HG02938 (cell line): ENCODE data around the gene PPM1J.

Experiments used
- ATAC-seq: cut with Tn5 transposase; IDR thresholded peaks from one replicate; pipeline ENCODE4 v1.9.1; 2021; ENCODE audit warnings: mild to moderate bottlenecking, moderate library complexity; ENCODE audit not compliant: unreplicated experiment

Gene PPM1J

GRCh38 chr1:112688781-112689193 lies 26.3 kb downstream of the PPM1J start:
- ATAC-seq = no peak

DNA sequence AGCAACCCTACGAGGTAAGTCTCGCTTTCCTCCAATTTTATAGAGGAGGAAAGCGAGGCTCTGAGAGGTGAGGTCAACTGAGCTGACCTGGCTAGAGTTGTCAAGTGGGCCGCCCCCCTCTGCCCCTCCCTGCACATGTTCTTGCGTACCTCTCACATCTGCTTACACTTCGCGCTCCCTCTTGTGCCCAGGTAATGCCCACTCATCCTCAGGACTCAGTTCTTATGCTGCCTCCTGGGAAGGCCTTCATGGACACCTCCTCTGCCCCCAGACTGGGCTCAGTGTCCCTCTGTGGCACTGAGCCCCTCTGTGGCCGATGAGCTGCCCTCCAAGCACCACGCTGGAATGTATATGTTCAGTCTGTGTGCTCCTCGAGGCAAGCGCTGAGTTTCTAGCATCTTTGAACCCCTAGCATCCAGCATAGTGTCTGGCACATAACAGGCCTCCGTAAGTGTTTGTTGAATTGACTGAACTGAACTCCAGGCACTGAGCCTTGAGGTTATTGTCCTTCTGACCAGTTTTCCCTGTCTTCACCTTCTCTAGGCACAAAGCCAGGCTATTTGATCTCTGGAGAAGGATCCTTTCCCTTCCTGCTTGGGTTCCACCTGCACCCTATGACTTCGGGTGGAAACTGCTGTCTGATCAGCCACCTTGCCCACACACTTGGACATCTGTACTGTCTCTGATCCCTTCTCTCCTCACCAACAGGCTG lies 27.2 kb downstream of the PPM1J start:
- no peak for ATAC-seq

GRCh38 chr1:112687361-112687760 lies 27.8 kb downstream of the PPM1J start:
- ATAC-seq = no peak

DNA sequence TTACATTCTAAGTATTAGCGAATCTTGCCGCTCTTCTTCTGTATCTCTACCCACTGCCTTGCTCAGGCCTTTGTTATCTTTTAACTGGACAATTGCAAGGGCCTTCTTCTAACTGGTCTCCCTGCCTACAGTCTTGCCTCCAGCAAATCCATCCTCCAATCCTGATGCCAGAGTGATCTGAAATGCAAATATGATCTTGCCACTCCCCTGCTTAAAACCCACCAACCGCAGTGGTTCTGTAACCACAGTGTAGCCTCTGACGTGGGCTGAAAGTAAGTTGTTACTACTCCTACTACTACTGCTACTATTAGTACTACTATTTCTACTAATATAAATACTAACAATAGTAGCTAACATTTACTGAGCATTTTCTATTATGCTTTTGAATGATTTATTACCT lies 28.3 kb downstream of the PPM1J start:
- ATAC-seq = no peak

- no peak for ATAC-seq
Observed at GRCh38 chr1:112686417-112686816, 28.7 kb downstream of the PPM1J start.

DNA sequence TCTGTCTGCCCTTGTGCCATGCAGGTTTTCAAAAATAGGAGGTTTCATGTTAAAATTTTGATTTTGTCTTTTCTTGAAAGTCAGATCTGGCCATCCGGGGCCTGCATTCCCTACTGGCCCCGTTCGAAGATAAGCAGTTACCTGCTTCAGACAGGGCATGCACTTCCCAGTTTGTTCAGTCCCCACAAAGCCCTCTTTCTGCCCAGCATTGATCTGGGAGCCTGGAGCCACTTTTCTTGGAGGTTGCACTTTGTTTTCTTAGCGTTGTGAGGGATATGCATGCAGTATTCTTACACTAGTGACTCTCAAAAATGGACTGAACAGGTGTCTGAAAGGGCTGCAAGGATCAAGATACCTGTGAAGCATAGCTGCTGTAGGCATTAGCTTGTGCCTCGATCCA lies 29.2 kb downstream of the PPM1J start:
- ATAC-seq = no peak

- ATAC-seq = no peak
Observed at GRCh38 chr1:112678605-112679004, 36.5 kb downstream of the PPM1J start.

GRCh38 chr1:112677501-112677900 lies 37.6 kb downstream of the PPM1J start:
- no peak for ATAC-seq

DNA sequence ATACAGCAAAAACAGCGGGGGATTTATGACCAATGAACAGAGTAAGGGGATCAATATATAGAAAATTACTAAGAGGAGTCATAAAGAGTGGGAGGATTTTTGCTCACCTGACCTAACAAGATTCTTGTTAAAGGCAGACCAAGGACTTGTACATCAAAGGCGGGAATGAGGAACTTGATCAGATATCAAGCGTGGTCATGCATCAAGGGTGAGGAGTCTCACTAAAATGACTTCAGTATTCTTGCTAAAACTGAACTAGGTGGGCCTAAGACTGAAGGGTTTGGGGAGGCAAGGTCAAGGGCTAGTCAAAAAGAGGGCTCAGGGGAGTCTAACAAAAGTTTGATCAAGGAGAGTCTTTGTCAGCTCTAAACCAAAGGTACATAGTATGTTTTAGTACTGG lies 38.6 kb downstream of the PPM1J start:
- ATAC-seq = no peak

GRCh38 chr1:112675728-112676381 lies 39.3 kb downstream of the PPM1J start:
- no peak for ATAC-seq

DNA sequence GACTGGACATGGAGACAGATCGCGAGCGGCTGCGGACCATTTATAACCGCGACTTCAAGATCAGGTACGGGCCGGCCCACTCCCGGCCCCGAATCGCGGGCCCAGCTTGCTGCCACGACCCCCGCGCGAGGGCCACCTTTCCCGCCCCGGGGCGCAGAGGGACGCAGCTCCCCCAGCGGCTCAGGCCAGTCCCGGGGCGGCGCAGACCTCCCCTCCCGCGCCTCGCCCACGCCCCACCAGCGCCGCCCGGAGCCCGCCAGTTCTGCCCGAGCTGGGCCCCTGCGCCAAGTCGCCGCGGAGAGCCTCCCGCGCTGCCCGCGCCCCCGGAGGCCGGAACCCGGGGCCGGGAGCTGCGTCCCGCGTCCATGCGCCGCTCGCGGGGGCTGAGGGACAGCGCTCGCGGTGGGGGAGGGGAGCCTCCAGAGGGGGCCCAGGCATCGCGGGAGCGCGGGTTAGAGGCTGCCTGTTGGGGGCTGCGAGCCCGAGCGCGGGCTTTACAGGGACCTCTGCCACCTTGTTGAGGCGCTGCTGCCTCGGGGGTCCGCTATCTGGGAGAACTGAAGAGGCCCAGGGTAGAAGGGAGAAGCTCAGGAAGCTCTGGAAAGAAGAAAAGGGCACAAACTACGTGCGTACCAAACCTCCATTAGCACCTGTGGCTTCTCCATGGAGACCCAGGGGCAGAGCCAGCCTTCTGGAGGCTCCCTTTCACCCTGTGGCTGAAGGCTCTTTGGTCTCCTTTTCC lies 40.0 kb downstream of the PPM1J start:
- ATAC-seq = peak; percentile 21

DNA sequence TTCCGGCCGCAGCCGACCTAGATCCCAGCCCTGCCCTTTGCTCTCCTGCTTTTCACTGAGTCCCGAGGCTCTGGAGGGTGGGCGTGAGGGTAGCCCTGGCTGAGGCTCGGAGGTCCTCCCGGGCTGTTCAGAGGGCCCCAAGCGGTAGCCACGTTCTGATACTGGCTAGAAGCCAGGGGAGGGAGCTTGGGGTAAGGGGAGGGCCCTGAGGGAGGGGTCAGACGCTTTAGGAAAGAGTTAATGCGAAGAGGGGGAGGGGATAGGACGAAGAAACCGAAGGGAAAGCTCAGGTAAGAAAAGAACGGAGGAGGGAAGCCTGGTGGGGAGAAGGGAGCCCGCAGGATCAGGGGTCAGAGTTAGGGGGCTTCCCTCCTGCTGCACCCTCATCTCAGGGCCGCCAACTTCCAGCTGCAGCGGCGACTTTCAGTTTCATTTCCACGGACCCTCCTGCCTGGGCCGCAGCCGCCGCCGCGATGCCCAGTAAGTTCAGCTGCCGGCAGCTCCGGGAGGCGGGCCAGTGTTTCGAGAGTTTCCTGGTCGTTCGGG lies 40.6 kb downstream of the PPM1J start, which contains the start of gene MOV10:
MOV10 (plus strand) TSS at position 220 of the 546 bp plus-strand sequence; CDS start at position 474, 254 bp downstream.
- ATAC-seq = peak; percentile 57

DNA sequence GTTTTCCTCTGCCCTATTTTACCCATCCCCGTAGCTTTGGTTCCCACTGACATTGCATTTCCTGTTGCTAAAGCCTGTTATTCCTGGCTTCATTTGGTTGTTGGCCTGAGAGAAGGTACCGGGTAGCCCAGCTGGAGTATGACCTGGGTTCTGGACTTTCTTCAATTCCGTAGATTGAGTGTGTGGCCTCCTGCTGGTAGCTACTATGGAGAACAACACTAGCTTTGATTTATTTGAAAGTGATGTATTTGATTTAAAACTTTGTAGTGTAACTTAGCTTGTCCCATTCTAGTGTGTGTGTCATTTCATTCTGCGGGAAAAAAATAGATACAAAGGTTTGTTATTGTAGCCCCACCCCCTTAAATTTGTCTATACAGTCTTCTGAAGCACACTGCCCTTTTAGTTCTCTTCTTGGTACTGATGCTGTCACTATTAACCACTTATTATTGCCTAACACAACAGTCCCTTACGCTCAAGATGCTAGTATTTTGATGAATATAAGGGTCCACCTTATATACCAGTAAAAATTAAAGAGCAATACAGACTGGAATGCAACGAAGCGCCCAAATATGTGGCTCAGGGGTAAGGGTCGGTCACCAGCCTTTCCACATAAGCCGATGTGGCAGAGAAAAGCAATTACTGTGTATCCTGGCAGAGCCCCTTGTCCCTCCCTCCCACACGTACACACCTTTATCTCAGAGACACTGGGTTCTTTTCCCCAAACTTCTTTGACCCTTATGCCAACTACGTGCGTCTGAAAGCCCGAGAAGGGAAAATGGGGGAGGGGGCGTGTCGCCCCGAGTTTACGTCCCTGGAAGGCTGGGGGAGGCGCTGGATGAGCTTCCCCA lies 41.3 kb downstream of the PPM1J start:
- no peak for ATAC-seq

DNA sequence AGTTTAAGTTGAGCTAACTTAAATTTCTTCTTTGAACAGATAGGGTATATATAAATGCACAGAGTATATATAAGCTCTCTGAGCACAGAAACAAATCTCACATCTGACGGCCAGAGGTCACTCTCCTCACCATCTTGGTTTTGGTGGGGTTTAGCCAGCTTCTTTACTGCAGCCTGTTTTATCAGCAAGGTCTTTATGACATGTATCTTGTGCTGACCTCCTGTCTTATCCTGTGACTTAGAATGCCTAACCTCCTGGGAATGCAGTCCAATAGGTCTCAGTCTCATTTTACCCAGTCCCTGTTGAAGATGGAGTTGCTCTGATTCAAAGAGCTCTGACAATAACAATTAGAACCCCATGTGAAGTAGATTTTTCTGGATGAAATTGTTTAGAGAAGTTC lies 42.3 kb downstream of the PPM1J start:
- ATAC-seq = no peak

DNA sequence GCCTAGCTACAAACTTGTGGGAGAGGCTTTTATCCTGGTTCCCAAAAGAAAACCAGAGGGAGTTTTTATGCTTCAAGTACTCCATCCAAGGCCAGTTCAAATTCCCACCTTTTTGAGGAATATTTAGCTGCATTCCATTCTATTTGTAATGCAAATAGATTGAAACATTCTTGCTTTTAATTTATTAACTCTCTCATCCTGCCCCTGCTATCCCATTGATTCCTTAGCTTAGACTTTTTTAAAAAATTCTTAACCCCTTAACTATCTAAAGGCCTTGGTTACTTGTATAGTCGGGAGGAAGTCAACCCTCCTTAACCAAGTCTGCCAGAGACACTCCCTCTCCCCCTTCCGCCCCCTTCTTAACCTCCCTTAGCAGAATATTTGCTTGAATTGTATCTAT lies 43.1 kb downstream of the PPM1J start:
- no peak for ATAC-seq

- ATAC-seq = no peak
Observed at GRCh38 chr1:112666946-112667345, 48.2 kb downstream of the PPM1J start.

DNA sequence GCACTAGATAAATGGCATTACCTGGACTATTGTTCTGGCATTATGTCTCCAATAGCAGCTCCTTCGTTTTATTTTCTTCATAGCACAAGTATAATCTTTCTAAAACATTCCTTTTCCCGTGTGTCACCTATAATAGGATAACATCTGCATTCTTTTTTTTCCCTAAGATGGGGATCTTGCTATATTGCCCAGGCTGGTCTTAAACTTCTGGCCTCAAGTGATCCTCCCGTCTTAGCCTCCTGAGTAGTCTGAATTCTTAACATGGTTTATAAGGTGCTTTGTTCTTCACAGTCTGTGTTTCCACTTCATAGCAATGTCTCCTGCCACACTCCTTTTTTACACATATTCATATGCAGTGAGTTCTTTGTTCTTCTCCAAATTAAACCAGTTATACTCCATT lies 49.3 kb downstream of the PPM1J start:
- ATAC-seq = no peak
